Activated CD4-positive, alpha-beta T cell treated with anti-CD3 and anti-CD28 coated beads, Interleukin-10, Interleukin-2, amounts not matched to agents 100 ng/mL and 50 ng/mL, durations not matched to agents 16 hours and 8 hours (primary cell): ENCODE results near the gene NDOR1.

Experiments used
- DNase-seq: peaks from one replicate; pipeline ENCODE4 v3.0.0-alpha.2; 2020

NDOR1 gene

GRCh38 chr9:137199411-137200121 is 5.9 kb upstream of the NDOR1 start:
- DNase-seq, result no peak

- DNase-seq, result peak; percentile 100
Measured at GRCh38 chr9:137200311-137201204, 4.9 kb upstream of the NDOR1 start, which contains the start of gene TPRN. TPRN (minus strand) TSS chr9:137200741; CDS start chr9:137200711, 30 bp downstream.

- no peak for DNase-seq
Measured at GRCh38 chr9:137201205-137201868, 4.2 kb upstream of the NDOR1 start.

GRCh38 chr9:137202966-137203365 is 2.5 kb upstream of the NDOR1 start:
- no peak for DNase-seq

- no peak for DNase-seq
Measured at GRCh38 chr9:137204731-137205125, 772 bp upstream of the NDOR1 start.

GRCh38 chr9:137206602-137207001 is 1.1 kb downstream of the NDOR1 start:
- DNase-seq, result no peak

- no peak for DNase-seq
Measured at GRCh38 chr9:137211532-137211931, 6.0 kb downstream of the NDOR1 start.

- DNase-seq, result no peak
Measured at GRCh38 chr9:137212520-137212919, 7.0 kb downstream of the NDOR1 start.

- DNase-seq, result no peak
Measured at GRCh38 chr9:137213160-137214060, 7.9 kb downstream of the NDOR1 start.

- DNase-seq, result no peak
Measured at GRCh38 chr9:137214620-137215019, 9.1 kb downstream of the NDOR1 start.

GRCh38 chr9:137215196-137215986 is 9.9 kb downstream of the NDOR1 start:
- no peak for DNase-seq

- DNase-seq, result no peak
Measured at GRCh38 chr9:137216188-137216965, 10.9 kb downstream of the NDOR1 start.

GRCh38 chr9:137217276-137218211 is 12.0 kb downstream of the NDOR1 start:
- no peak for DNase-seq

GRCh38 chr9:137218212-137218753 is 12.8 kb downstream of the NDOR1 start:
- no peak for DNase-seq

- no peak for DNase-seq
Measured at GRCh38 chr9:137218754-137219271, 13.3 kb downstream of the NDOR1 start.

GRCh38 chr9:137219757-137220316 is 14.3 kb downstream of the NDOR1 start:
- DNase-seq, result no peak

- DNase-seq, result no peak
Measured at GRCh38 chr9:137220317-137221094, 15.0 kb downstream of the NDOR1 start.

GRCh38 chr9:137221095-137221505 is 15.6 kb downstream of the NDOR1 start:
- no peak for DNase-seq
